Measurements from ENCODE around the gene HS3ST1.

The HS3ST1 gene

GRCh38 chr4:11376571-11376970, 52.1 kb downstream of the HS3ST1 start:
- Histone ChIP-seq H3K9ac (ENCODE audit: low read length in 5 of 5) (no peak overlapping the region), H3K9me3 (ENCODE audit: control insufficient read depth in 5 of 5, low read length in 5 of 5) (no peaks in the 10 kb centered on the region), H3K27me3 (ENCODE audit: control insufficient read depth in 5 of 5, insufficient read depth in 4 of 5, low read length in 5 of 5) (no peaks in the 10 kb centered on the region), H3K4me3 (ENCODE audit: low read depth in 1 of 5, low read length in 5 of 5) (no peak overlapping the region), H3K27ac (ENCODE audit: low read depth, low read length) (no peak overlapping the region), H3K36me3 (ENCODE audit: control insufficient read depth in 5 of 5, insufficient read depth in 5 of 5, low read length in 5 of 5) (no peaks in the 10 kb centered on the region), H3K4me1 (ENCODE audit: control insufficient read depth in 5 of 5, insufficient read depth in 5 of 5, low read length in 5 of 5) (no peaks in the 10 kb centered on the region)

DNA sequence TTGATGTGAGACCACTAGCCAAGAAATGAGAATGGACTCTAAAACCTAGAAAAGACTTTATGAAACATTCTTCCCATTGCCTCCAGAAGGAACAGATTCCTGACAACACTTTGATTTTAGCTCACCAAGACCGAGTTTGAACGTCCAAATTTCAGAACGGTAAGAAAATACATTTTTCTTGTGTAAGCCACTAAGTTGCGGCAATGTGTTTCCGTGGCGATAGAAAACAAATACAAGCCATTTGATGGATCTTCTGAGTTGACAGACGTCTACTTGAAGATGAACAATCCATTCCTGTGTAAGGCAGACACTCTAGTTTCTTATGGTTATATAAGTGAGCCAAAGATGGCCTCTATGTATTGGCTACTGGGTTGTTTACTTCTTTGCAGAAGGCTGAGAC, 52.5 kb downstream of the HS3ST1 start:
- Histone ChIP-seq H3K36me3 (ENCODE audit: control insufficient read depth in 5 of 5, insufficient read depth in 5 of 5, low read length in 5 of 5) (no peaks in the 10 kb centered on the region), H3K27ac (ENCODE audit: low read depth, low read length) (no peak overlapping the region), H3K4me3 (ENCODE audit: low read depth in 1 of 5, low read length in 5 of 5) (no peak overlapping the region), H3K9me3 (ENCODE audit: control insufficient read depth in 5 of 5, low read length in 5 of 5) (no peaks in the 10 kb centered on the region), H3K4me1 (ENCODE audit: control insufficient read depth in 5 of 5, insufficient read depth in 5 of 5, low read length in 5 of 5) (no peaks in the 10 kb centered on the region), H3K27me3 (ENCODE audit: control insufficient read depth in 5 of 5, insufficient read depth in 4 of 5, low read length in 5 of 5) (no peaks in the 10 kb centered on the region), H3K9ac (ENCODE audit: low read length in 5 of 5) (no peak overlapping the region)

DNA sequence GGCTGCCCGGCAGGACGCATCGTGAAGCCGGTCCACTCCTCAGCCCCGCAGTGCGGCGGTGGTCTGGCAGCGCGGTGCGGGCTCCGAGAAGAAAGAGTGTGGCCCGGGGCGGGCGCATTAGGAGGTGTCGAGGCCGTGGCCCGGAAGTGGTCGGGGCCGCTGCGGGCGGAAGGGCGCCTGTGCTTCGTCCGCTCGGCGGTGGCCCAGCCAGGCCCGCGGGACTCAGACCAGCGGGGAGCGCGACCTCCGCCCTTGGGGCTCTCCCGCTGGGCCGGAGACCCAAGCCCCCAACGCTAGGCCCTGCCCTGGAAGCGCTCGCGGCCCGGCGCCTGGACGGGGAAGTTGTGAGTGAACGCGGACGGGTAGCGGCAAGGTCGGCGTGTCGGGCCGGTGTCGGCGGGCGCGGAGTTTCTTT, 60.0 kb downstream of the HS3ST1 start:
- no peak overlapping the region for H3K4me3 ChIP-seq (ENCODE audit: low read depth in 1 of 5, low read length in 5 of 5)
- no peaks in the 10 kb centered on the region for H3K36me3 ChIP-seq (ENCODE audit: control insufficient read depth in 5 of 5, insufficient read depth in 5 of 5, low read length in 5 of 5)

GRCh38 chr4:11367371-11367770, 61.3 kb downstream of the HS3ST1 start:
- H3K4me3 ChIP-seq (ENCODE audit: low read depth in 1 of 5, low read length in 5 of 5), result no peak overlapping the region
- H3K4me1 ChIP-seq (ENCODE audit: control insufficient read depth in 5 of 5, insufficient read depth in 5 of 5, low read length in 5 of 5), result peaks cover 0 to 9% (median 8%) of the 10 kb centered on the region in 5 donors
- no peaks in the 10 kb centered on the region for H3K36me3 ChIP-seq (ENCODE audit: control insufficient read depth in 5 of 5, insufficient read depth in 5 of 5, low read length in 5 of 5)

More for the DNA sequence above, 60.0 kb downstream of the HS3ST1 start:
- Histone ChIP-seq H3K9me3 (ENCODE audit: control insufficient read depth in 5 of 5, low read length in 5 of 5) (no peaks in the 10 kb centered on the region), H3K9ac (ENCODE audit: low read length in 5 of 5) (no peak overlapping the region), H3K27me3 (ENCODE audit: control insufficient read depth in 5 of 5, insufficient read depth in 4 of 5, low read length in 5 of 5) (peaks cover 0 to 4% (median 0%) of the 10 kb centered on the region in 5 donors), H3K27ac (ENCODE audit: low read depth, low read length) (no peak overlapping the region), H3K4me1 (ENCODE audit: control insufficient read depth in 5 of 5, insufficient read depth in 5 of 5, low read length in 5 of 5) (peaks cover 0 to 9% (median 8%) of the 10 kb centered on the region in 5 donors)

GRCh38 chr4:11366859-11367258, 61.8 kb downstream of the HS3ST1 start:
- Histone ChIP-seq H3K4me3 (ENCODE audit: low read depth in 1 of 5, low read length in 5 of 5) (no peak overlapping the region), H3K4me1 (ENCODE audit: control insufficient read depth in 5 of 5, insufficient read depth in 5 of 5, low read length in 5 of 5) (peaks cover 0 to 9% (median 8%) of the 10 kb centered on the region in 5 donors), H3K27ac (ENCODE audit: low read depth, low read length) (no peak overlapping the region), H3K9me3 (ENCODE audit: control insufficient read depth in 5 of 5, low read length in 5 of 5) (no peaks in the 10 kb centered on the region), H3K36me3 (ENCODE audit: control insufficient read depth in 5 of 5, insufficient read depth in 5 of 5, low read length in 5 of 5) (no peaks in the 10 kb centered on the region), H3K27me3 (ENCODE audit: control insufficient read depth in 5 of 5, insufficient read depth in 4 of 5, low read length in 5 of 5) (peaks cover 0 to 4% (median 0%) of the 10 kb centered on the region in 5 donors), H3K9ac (ENCODE audit: low read length in 5 of 5) (no peak overlapping the region)

More at GRCh38 chr4:11367371-11367770, 61.3 kb downstream of the HS3ST1 start:
- H3K9me3 ChIP-seq (ENCODE audit: control insufficient read depth in 5 of 5, low read length in 5 of 5), result no peaks in the 10 kb centered on the region
- no peak overlapping the region for H3K27ac ChIP-seq (ENCODE audit: low read depth, low read length)
- H3K9ac ChIP-seq (ENCODE audit: low read length in 5 of 5), result no peak overlapping the region
- H3K27me3 ChIP-seq (ENCODE audit: control insufficient read depth in 5 of 5, insufficient read depth in 4 of 5, low read length in 5 of 5), result peaks cover 0 to 4% (median 0%) of the 10 kb centered on the region in 5 donors

DNA sequence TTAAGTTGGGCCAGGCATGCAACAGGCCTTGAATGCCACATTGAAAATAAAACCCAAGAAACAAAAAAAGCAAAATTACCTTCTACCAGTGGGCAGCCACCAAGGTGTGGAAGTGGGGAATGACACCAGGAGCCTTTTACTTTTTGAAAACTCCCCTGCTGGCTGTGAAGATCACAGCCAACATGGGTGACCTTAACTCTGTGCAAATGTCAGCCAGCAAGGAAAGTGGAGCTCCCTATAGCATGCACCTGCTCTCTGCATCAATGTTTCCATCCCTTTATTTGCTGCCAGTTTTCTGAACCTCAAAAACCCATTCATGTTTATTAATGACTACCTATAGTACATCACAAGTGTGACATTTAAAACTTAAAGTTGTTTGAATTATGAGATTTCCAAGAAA, 63.7 kb downstream of the HS3ST1 start:
- no peak overlapping the region for H3K4me3 ChIP-seq (ENCODE audit: low read depth in 1 of 5, low read length in 5 of 5)
- peaks cover 0 to 18% (median 9%) of the 10 kb centered on the region in 5 donors for H3K4me1 ChIP-seq (ENCODE audit: control insufficient read depth in 5 of 5, insufficient read depth in 5 of 5, low read length in 5 of 5)
- no peak overlapping the region for H3K27ac ChIP-seq (ENCODE audit: low read depth, low read length)
- no peaks in the 10 kb centered on the region for H3K9me3 ChIP-seq (ENCODE audit: control insufficient read depth in 5 of 5, low read length in 5 of 5)
- H3K27me3 ChIP-seq (ENCODE audit: control insufficient read depth in 5 of 5, insufficient read depth in 4 of 5, low read length in 5 of 5), result peaks cover 0 to 4% (median 0%) of the 10 kb centered on the region in 5 donors
- H3K36me3 ChIP-seq (ENCODE audit: control insufficient read depth in 5 of 5, insufficient read depth in 5 of 5, low read length in 5 of 5), result no peaks in the 10 kb centered on the region
- no peak overlapping the region for H3K9ac ChIP-seq (ENCODE audit: low read length in 5 of 5)

DNA sequence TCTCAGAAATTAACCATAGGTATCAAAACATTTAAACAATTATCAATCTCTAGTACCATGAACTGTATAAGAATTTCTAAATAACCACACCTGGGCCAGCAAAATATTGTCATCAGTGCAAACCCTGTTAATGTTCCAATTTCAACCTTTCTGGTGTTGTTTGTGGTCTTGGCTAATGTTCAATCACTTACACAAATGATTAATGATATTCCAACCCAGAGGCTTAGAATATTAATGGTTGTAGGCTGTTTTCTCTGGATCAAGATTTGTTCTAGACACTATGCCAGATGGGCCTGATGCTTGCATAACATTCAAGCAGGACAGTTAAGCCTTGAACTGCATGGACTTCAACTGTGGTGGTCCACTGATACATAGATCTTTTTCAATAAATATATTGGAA, 69.1 kb downstream of the HS3ST1 start:
- Histone ChIP-seq H3K9ac (ENCODE audit: low read length in 5 of 5) (no peak overlapping the region), H3K9me3 (ENCODE audit: control insufficient read depth in 5 of 5, low read length in 5 of 5) (no peaks in the 10 kb centered on the region), H3K27ac (ENCODE audit: low read depth, low read length) (no peak overlapping the region), H3K4me1 (ENCODE audit: control insufficient read depth in 5 of 5, insufficient read depth in 5 of 5, low read length in 5 of 5) (peaks cover 0 to 14% (median 3%) of the 10 kb centered on the region in 5 donors), H3K36me3 (ENCODE audit: control insufficient read depth in 5 of 5, insufficient read depth in 5 of 5, low read length in 5 of 5) (no peaks in the 10 kb centered on the region), H3K27me3 (ENCODE audit: control insufficient read depth in 5 of 5, insufficient read depth in 4 of 5, low read length in 5 of 5) (no peaks in the 10 kb centered on the region), H3K4me3 (ENCODE audit: low read depth in 1 of 5, low read length in 5 of 5) (no peak overlapping the region)

DNA sequence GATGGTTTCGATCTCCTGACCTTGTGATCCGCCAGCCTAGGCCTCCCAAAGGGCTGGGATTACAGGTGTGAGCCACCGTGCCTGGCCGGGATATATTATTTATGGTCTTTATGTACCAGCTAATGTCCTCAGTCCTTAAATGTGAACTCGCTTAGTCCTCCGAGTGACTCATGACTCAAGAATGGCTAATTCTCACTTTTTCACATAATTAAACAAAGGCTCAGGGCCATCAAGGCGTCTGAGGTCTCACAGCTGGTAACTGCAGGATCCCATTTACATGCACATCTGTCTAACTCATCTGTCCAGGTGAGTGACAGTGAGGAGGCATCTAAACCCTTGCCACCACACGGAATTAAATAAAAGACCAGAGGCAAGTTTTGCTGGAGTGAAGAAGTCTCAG, 73.5 kb downstream of the HS3ST1 start:
- Histone ChIP-seq H3K9me3 (ENCODE audit: control insufficient read depth in 5 of 5, low read length in 5 of 5) (no peaks in the 10 kb centered on the region), H3K27ac (ENCODE audit: low read depth, low read length) (no peak overlapping the region), H3K4me1 (ENCODE audit: control insufficient read depth in 5 of 5, insufficient read depth in 5 of 5, low read length in 5 of 5) (peaks cover 0 to 6% (median 0%) of the 10 kb centered on the region in 5 donors)

GRCh38 chr4:11354531-11354930, 74.2 kb downstream of the HS3ST1 start:
- H3K9ac ChIP-seq (ENCODE audit: low read length in 5 of 5), result no peak overlapping the region
- no peak overlapping the region for H3K27ac ChIP-seq (ENCODE audit: low read depth, low read length)
- H3K27me3 ChIP-seq (ENCODE audit: control insufficient read depth in 5 of 5, insufficient read depth in 4 of 5, low read length in 5 of 5), result no peaks in the 10 kb centered on the region
- no peaks in the 10 kb centered on the region for H3K9me3 ChIP-seq (ENCODE audit: control insufficient read depth in 5 of 5, low read length in 5 of 5)
- H3K4me1 ChIP-seq (ENCODE audit: control insufficient read depth in 5 of 5, insufficient read depth in 5 of 5, low read length in 5 of 5), result no peaks in the 10 kb centered on the region
- H3K36me3 ChIP-seq (ENCODE audit: control insufficient read depth in 5 of 5, insufficient read depth in 5 of 5, low read length in 5 of 5), result no peaks in the 10 kb centered on the region
- H3K4me3 ChIP-seq (ENCODE audit: low read depth in 1 of 5, low read length in 5 of 5), result no peak overlapping the region

More for the DNA sequence above, 73.5 kb downstream of the HS3ST1 start:
- no peak overlapping the region for H3K4me3 ChIP-seq (ENCODE audit: low read depth in 1 of 5, low read length in 5 of 5)
- no peaks in the 10 kb centered on the region for H3K36me3 ChIP-seq (ENCODE audit: control insufficient read depth in 5 of 5, insufficient read depth in 5 of 5, low read length in 5 of 5)
- no peak overlapping the region for H3K9ac ChIP-seq (ENCODE audit: low read length in 5 of 5)
- no peaks in the 10 kb centered on the region for H3K27me3 ChIP-seq (ENCODE audit: control insufficient read depth in 5 of 5, insufficient read depth in 4 of 5, low read length in 5 of 5)

- no peaks in the 10 kb centered on the region for H3K36me3 ChIP-seq (ENCODE audit: control insufficient read depth in 5 of 5, insufficient read depth in 5 of 5, low read length in 5 of 5)
- H3K9ac ChIP-seq (ENCODE audit: low read length in 5 of 5), result no peak overlapping the region
- no peaks in the 10 kb centered on the region for H3K9me3 ChIP-seq (ENCODE audit: control insufficient read depth in 5 of 5, low read length in 5 of 5)
- no peaks in the 10 kb centered on the region for H3K27me3 ChIP-seq (ENCODE audit: control insufficient read depth in 5 of 5, insufficient read depth in 4 of 5, low read length in 5 of 5)
- H3K4me3 ChIP-seq (ENCODE audit: low read depth in 1 of 5, low read length in 5 of 5), result no peak overlapping the region
- H3K4me1 ChIP-seq (ENCODE audit: control insufficient read depth in 5 of 5, insufficient read depth in 5 of 5, low read length in 5 of 5), result no peaks in the 10 kb centered on the region
- no peak overlapping the region for H3K27ac ChIP-seq (ENCODE audit: low read depth, low read length)
Measured at GRCh38 chr4:11348449-11349088, 80.1 kb downstream of the HS3ST1 start.

Data from subcutaneous abdominal adipose tissue (tissue), 5 donors.